WTC11 (cell line): ENCODE measurements around the gene TACO1. TPM values are rescaled to one million over a fixed set of nuclear protein-coding genes. Genes with fewer than 3 reads are reported as not detected.

ENCODE experiments used
- ATAC-seq: fragments of 200-7000 bp; cut with Tn5 transposase; 2 replicates; pipeline ENCODE4 v1.10.0; 2021; ENCODE audit warnings: mild to moderate bottlenecking, moderate library complexity
- CTCF ChIA-PET: fragments of 300-600 bp; sonication (Branson Sonifier 250); formaldehyde crosslinking; loops from one replicate; lab custom pipeline; 2021; ENCODE audit warnings: antibody characterized with exemption; lab: Charles Lee
- POLR2A ChIA-PET: fragments of 350-600 bp; sonication (Branson Sonifier 250); formaldehyde crosslinking; loops from one replicate; lab custom pipeline; 2021; ENCODE audit warnings: antibody characterized with exemption; lab: Charles Lee
- DNase-seq: peaks from one replicate; pipeline ENCODE4 v3.0.0; 2021; ENCODE audit warnings: low spot score
- H3K27ac Mint-ChIP-seq: 2 replicates; pipeline ENCODE4 v1.8.0; 2021; ENCODE audit warnings: mixed read lengths
- H3K27me3 Mint-ChIP-seq: 2 replicates; pipeline ENCODE4 v1.8.0; 2021; ENCODE audit warnings: low read depth, mild to moderate bottlenecking, moderate library complexity, mixed read lengths
- H3K36me3 Mint-ChIP-seq: 2 replicates; pipeline ENCODE4 v1.8.0; 2021; ENCODE audit warnings: mixed read lengths
- H3K4me1 Mint-ChIP-seq: 2 replicates; pipeline ENCODE4 v1.8.0; 2022; ENCODE audit warnings: mixed read lengths
- H3K4me3 Mint-ChIP-seq: 2 replicates; pipeline ENCODE4 v1.8.0; 2021; ENCODE audit warnings: mild to moderate bottlenecking, moderate library complexity, mixed read lengths
- H3K9me3 Mint-ChIP-seq: 2 replicates; pipeline ENCODE4 v1.8.0; 2021; ENCODE audit warnings: mixed read lengths
- ATF1 ChIP-seq: sonication (generic); formaldehyde crosslinking; IDR thresholded peaks from 2 replicates; pipeline ENCODE4 v1.8.1; 2023; ENCODE audit warnings: mild to moderate bottlenecking, moderate library complexity, missing genetic modification reagents
- ATF6 ChIP-seq: sonication (generic); formaldehyde crosslinking; IDR thresholded peaks from 2 replicates; pipeline ENCODE4 v1.8.1; 2023; ENCODE audit warnings: mild to moderate bottlenecking, missing genetic modification reagents
- E2F5 ChIP-seq: sonication (generic); formaldehyde crosslinking; IDR thresholded peaks from 2 replicates; pipeline ENCODE4 v1.8.1; 2022; ENCODE audit warnings: mild to moderate bottlenecking, moderate library complexity, missing genetic modification reagents
- ESRRA ChIP-seq: sonication (generic); formaldehyde crosslinking; IDR thresholded peaks from 2 replicates; pipeline ENCODE4 v1.8.1; 2022; ENCODE audit warnings: mild to moderate bottlenecking, missing genetic modification reagents, borderline replicate concordance
- ETV6 ChIP-seq: sonication (generic); formaldehyde crosslinking; IDR thresholded peaks from 2 replicates; pipeline ENCODE4 v1.8.1; 2022; ENCODE audit warnings: mild to moderate bottlenecking, missing genetic modification reagents
- FOXK1 ChIP-seq: sonication (generic); formaldehyde crosslinking; IDR thresholded peaks from 2 replicates; pipeline ENCODE4 v1.8.0; 2022; ENCODE audit warnings: mild to moderate bottlenecking, moderate library complexity, missing genetic modification reagents
- FOXP1 ChIP-seq: sonication (generic); formaldehyde crosslinking; IDR thresholded peaks from 2 replicates; pipeline ENCODE4 v1.8.0; 2022; ENCODE audit warnings: missing genetic modification reagents, mild to moderate bottlenecking, moderate library complexity, borderline replicate concordance
- GTF2I ChIP-seq: fragments of 250-450 bp; sonication (Bioruptor Pico); conservative IDR thresholded peaks from 2 replicates; pipeline ENCODE4 v1.4.0; 2021; ENCODE audit warnings: mild to moderate bottlenecking
- JAZF1 ChIP-seq: fragments of 250-450 bp; sonication (Bioruptor Pico); IDR thresholded peaks from 2 replicates; pipeline ENCODE4 v1.9.0; 2021; ENCODE audit warnings: moderate library complexity, mild to moderate bottlenecking, inconsistent platforms
- NFATC4 ChIP-seq: fragments of 250-450 bp; sonication (Bioruptor Pico); IDR thresholded peaks from 2 replicates; pipeline ENCODE4 v1.9.0; 2021; ENCODE audit warnings: mild to moderate bottlenecking
- NFYB ChIP-seq: sonication (generic); formaldehyde crosslinking; conservative IDR thresholded peaks from 2 replicates; pipeline ENCODE4 v1.8.0; 2022; ENCODE audit warnings: low read depth, missing genetic modification reagents
- PRDM15 ChIP-seq: sonication (generic); formaldehyde crosslinking; IDR thresholded peaks from 2 replicates; pipeline ENCODE4 v1.8.0; 2022; ENCODE audit warnings: missing genetic modification reagents
- PRRX2 ChIP-seq: fragments of 250-450 bp; sonication (Bioruptor Pico); IDR thresholded peaks from 2 replicates; pipeline ENCODE4 v1.8.0; 2021; ENCODE audit warnings: mild to moderate bottlenecking
- RELA ChIP-seq: sonication (generic); formaldehyde crosslinking; IDR thresholded peaks from 2 replicates; pipeline ENCODE4 v1.8.1; 2022; ENCODE audit warnings: missing genetic modification reagents, mild to moderate bottlenecking, borderline replicate concordance
- TCF7 ChIP-seq: sonication (generic); formaldehyde crosslinking; IDR thresholded peaks from 2 replicates; pipeline ENCODE4 v1.8.0; 2022; ENCODE audit warnings: mild to moderate bottlenecking, low read depth, missing genetic modification reagents, moderate library complexity
- TP53 ChIP-seq: sonication (generic); formaldehyde crosslinking; IDR thresholded peaks from 2 replicates; pipeline ENCODE4 v1.8.1; 2023; ENCODE audit warnings: mild to moderate bottlenecking, missing genetic modification reagents
- ZNF121 ChIP-seq: sonication (generic); formaldehyde crosslinking; IDR thresholded peaks from 2 replicates; pipeline ENCODE4 v1.8.0; 2023; ENCODE audit warnings: missing genetic modification reagents
- ZNF263 ChIP-seq: sonication (generic); formaldehyde crosslinking; IDR thresholded peaks from 2 replicates; pipeline ENCODE4 v1.8.1; 2022; ENCODE audit warnings: low read depth, mild to moderate bottlenecking, moderate library complexity, missing genetic modification reagents
- ZNF416 ChIP-seq: fragments of 250-450 bp; sonication (Bioruptor Pico); IDR thresholded peaks from 2 replicates; pipeline ENCODE4 v1.9.0; 2021; ENCODE audit warnings: mild to moderate bottlenecking, inconsistent platforms
- ZNF512 ChIP-seq: sonication (generic); formaldehyde crosslinking; IDR thresholded peaks from 2 replicates; pipeline ENCODE4 v1.8.1; 2022; ENCODE audit warnings: missing genetic modification reagents, borderline replicate concordance
- total RNA-seq: library from RNA; stranded (reverse); gene quantifications from 3 replicates; pipeline ENCODE4 v1.2.3, GENCODE V29; 2021

The TACO1 gene
- total RNA-seq, 1 experiment from 2014 or later: 26.9 TPM

GRCh38 chr17:63629627-63630026, 28.9 kb downstream of the TACO1 start (continued):
- TF ChIP-seq TCF7 (CRISPR knock-in tag) (no peak), GTF2I (CRISPR knock-in tag) (no peak), ESRRA (no peak), ETV6 (CRISPR knock-in tag) (no peak), ZNF512 (no peak), E2F5 (CRISPR knock-in tag) (no peak), TP53 (CRISPR knock-in tag) (no peak)

GRCh38 chr17:63631062-63631461, 30.4 kb downstream of the TACO1 start:
- H3K4me1 Mint-ChIP-seq: peaks cover 56% of the 10 kb centered on the region

GRCh38 chr17:63631626-63632025, 30.9 kb downstream of the TACO1 start:
- Mint-ChIP-seq H3K27ac (peak overlapping the region; percentile 93), H3K36me3 (peaks cover 4% of the 10 kb centered on the region; the same call in 1 of the 2 replicates), H3K4me1 (peaks cover 53% of the 10 kb centered on the region), H3K4me3 (peak overlapping the region; percentile 3), H3K27me3 (no peaks in the 10 kb centered on the region), H3K9me3 (no peaks in the 10 kb centered on the region)
- POLR2A ChIA-PET: no interaction called here
- DNase-seq (no peak), ATAC-seq (peak; percentile 80)
- TF ChIP-seq NFYB (no peak), RELA (no peak), TCF7 (CRISPR knock-in tag) (no peak), ZNF263 (CRISPR knock-in tag) (no peak), PRRX2 (CRISPR knock-in tag) (no peak), JAZF1 (CRISPR knock-in tag) (no peak), ATF6 (CRISPR knock-in tag) (no peak), NFATC4 (CRISPR knock-in tag) (no peak), PRDM15 (CRISPR knock-in tag) (no peak), ATF1 (CRISPR knock-in tag) (no peak), ZNF416 (CRISPR knock-in tag) (no peak), FOXK1 (CRISPR knock-in tag) (no peak)
- TF ChIP-seq, all 79 proteins: peak for 0
- CTCF ChIA-PET: interaction anchor here (1.3 to 3.1 kb wide), 4 partner anchors 10 to 48 kb away, joined by 5 to 18 read pairs (median 8); partner anchors contain the start of gene MAP3K3

More at GRCh38 chr17:63631062-63631461, 30.4 kb downstream of the TACO1 start:
- peak overlapping the region; percentile 93 for H3K27ac Mint-ChIP-seq
- H3K4me3 Mint-ChIP-seq: peak overlapping the region; percentile 0; the same call in 1 of the 2 replicates
- no peak for ATAC-seq
- no peaks in the 10 kb centered on the region for H3K27me3 Mint-ChIP-seq
- POLR2A ChIA-PET: no interaction called here
- no peaks in the 10 kb centered on the region for H3K36me3 Mint-ChIP-seq
- no peaks in the 10 kb centered on the region for H3K9me3 Mint-ChIP-seq
- no peak for DNase-seq
- CTCF ChIA-PET: interaction anchor here (0.7 to 1.5 kb wide), 3 partner anchors 9 to 153 kb away, joined by 3 to 6 read pairs (median 5); partner anchors contain the start of gene MAP3K3
- TF ChIP-seq ZNF121 (CRISPR knock-in tag): peak; percentile 93
- TF ChIP-seq FOXP1 (CRISPR knock-in tag): no peak
